K562 (cell line): ENCODE data around the gene DPP9. TPM values are rescaled to one million over a fixed set of nuclear protein-coding genes. Genes with fewer than 3 reads are reported as not detected.

ENCODE experiments used
- ATAC-seq: fragments of 200-7000 bp; cut with Tn5 transposase; 3 replicates; pipeline ENCODE4 v1.9.1; 2020; ENCODE audit warnings: moderate library complexity
- BruUV-seq: library from RNA; stranded (reverse); fragments of 400-500 nt; replicated peaks from 2 replicates; lab custom pipeline; 2021; lab: Mats Ljungman, UMichigan
- CTCF ChIA-PET: fragments of 300-600 bp; formaldehyde crosslinking; extraction: SDS; loops from one replicate; lab custom pipeline; 2021; ENCODE audit warnings: low intra/inter-chr PET ratio; lab: Yijun Ruan, JAX
- POLR2A ChIA-PET: fragments of 300-600, 350-650 bp; sonication (Branson Sonifier 250); formaldehyde crosslinking; extraction: SDS; loops from one replicate; lab custom pipeline; 2021; ENCODE audit warnings: antibody characterized with exemption, inconsistent platforms; lab: Yijun Ruan, JAX
- DNase-seq, 4 experiments: peaks; one replicate each; pipeline versions ENCODE4 v3.0.0 to v3.0.0-alpha.2; 2011 to 2018; ENCODE audit warnings: low spot score in 3 of 4, mixed read lengths in 3 of 4; ENCODE audit errors: extremely low read depth in 1 of 4
- FAIRE-seq: peaks from 2 replicates; lab custom pipeline; 2011; peaks lifted over from hg19 to GRCh38; lab: Jason Lieb, UNC
- H2AFZ ChIP-seq: 2 replicates; pipeline ENCODE4 v1.6.0; 2011; ENCODE audit warnings: low read depth, low read length, control low read depth, inconsistent platforms
- H3K27ac ChIP-seq: fragments of 200-600 bp; 3 replicates; pipeline ENCODE4 v1.8.0; 2011; ENCODE audit warnings: low read depth, mild to moderate bottlenecking, control low read depth, inconsistent platforms, low read length, moderate library complexity, mixed read lengths; ENCODE audit errors: extremely low read depth
- H3K27me3 ChIP-seq, 2 experiments: fragments of 300-600 bp in 1 of 2; 2 replicates in 1 of 2; 3 replicates in 1 of 2; pipeline versions ENCODE4 v1.6.0 to v1.8.0; 2011; ENCODE audit warnings: inconsistent platforms in 2 of 2, low read length in 2 of 2, mild to moderate bottlenecking in 1 of 2, mixed read lengths in 1 of 2, moderate library complexity in 1 of 2; ENCODE audit not compliant: control insufficient read depth in 2 of 2, insufficient read depth in 2 of 2
- H3K36me3 ChIP-seq: fragments of 300-600 bp; 3 replicates; pipeline ENCODE4 v1.8.0; 2011; ENCODE audit warnings: mild to moderate bottlenecking, low read length, inconsistent platforms; ENCODE audit not compliant: control insufficient read depth, insufficient read depth
- H3K4me1 ChIP-seq, 2 experiments: fragments of 200-600 bp in 1 of 2; replicated peaks in 1 of 2; 2 replicates in 1 of 2; 3 replicates in 1 of 2; pipeline versions ENCODE4 v1.5.1 to v1.8.0; 2011; ENCODE audit warnings: inconsistent platforms in 2 of 2, low read length in 2 of 2, mild to moderate bottlenecking in 1 of 2, mixed read lengths in 1 of 2, moderate library complexity in 1 of 2; ENCODE audit not compliant: control insufficient read depth in 2 of 2, insufficient read depth in 2 of 2
- H3K4me2 ChIP-seq: 2 replicates; pipeline ENCODE4 v1.6.1; 2011; ENCODE audit warnings: low read length, control low read depth, inconsistent platforms, mixed read lengths; ENCODE audit not compliant: insufficient read depth
- H3K4me3 ChIP-seq: fragments of 200-600 bp; sonication (generic), shearing (Covaris generic); 2 replicates; pipeline ENCODE4 v1.5.1; 2016; ENCODE audit warnings: control low read depth, inconsistent platforms
- H3K79me2 ChIP-seq: fragments of 200-600 bp; 3 replicates; pipeline ENCODE4 v1.8.0; 2011; ENCODE audit warnings: low read length, inconsistent platforms; ENCODE audit not compliant: control insufficient read depth, insufficient read depth
- H3K9ac ChIP-seq, 2 experiments: 2 replicates each; pipeline versions ENCODE4 v1.6.0 to v1.6.1; 2011; ENCODE audit warnings: low read depth in 2 of 2, low read length in 2 of 2, control low read depth in 1 of 2, inconsistent platforms in 1 of 2, mild to moderate bottlenecking in 1 of 2, mixed read lengths in 1 of 2; ENCODE audit not compliant: insufficient read depth in 1 of 2
- H3K9me1 ChIP-seq: one replicate; pipeline ENCODE4 v1.6.0; 2011; ENCODE audit warnings: inconsistent platforms, mild to moderate bottlenecking, low read length, moderate library complexity; ENCODE audit not compliant: control insufficient read depth, insufficient read depth
- H3K9me3 ChIP-seq: replicated peaks from 2 replicates; pipeline ENCODE4 v1.5.1; 2011; ENCODE audit warnings: low read depth, low read length, inconsistent platforms; ENCODE audit not compliant: control insufficient read depth, insufficient read depth
- H4K20me1 ChIP-seq: replicated peaks from 2 replicates; pipeline ENCODE4 v1.6.1; 2011; ENCODE audit warnings: low read length, inconsistent platforms, mixed read lengths; ENCODE audit not compliant: control insufficient read depth, insufficient read depth
- BDP1 ChIP-seq: IDR thresholded peaks from 3 replicates; pipeline ENCODE4 v1.6.1; 2011; ENCODE audit not compliant: insufficient read length, insufficient read depth
- CBFA2T3 ChIP-seq: fragments of 450-650 bp; IDR thresholded peaks from 2 replicates; pipeline ENCODE4 v1.6.1; 2017
- E2F3 ChIP-seq: fragments of 250-450 bp; sonication (Bioruptor Pico); IDR thresholded peaks from 2 replicates; pipeline ENCODE4 v1.4.0; 2020; ENCODE audit warnings: mild to moderate bottlenecking
- EZH2 ChIP-seq: IDR thresholded peaks from 2 replicates; pipeline ENCODE4 v1.6.1; 2012; ENCODE audit warnings: low read depth, mild to moderate bottlenecking, inconsistent platforms, low read length, borderline replicate concordance
- GTF2F1 ChIP-seq: IDR thresholded peaks from 2 replicates; pipeline ENCODE4 v1.6.1; 2011; ENCODE audit warnings: low read depth, low read length, improper control_type of control experiment
- IRF2 ChIP-seq: sonication (generic); formaldehyde crosslinking; IDR thresholded peaks from 2 replicates; pipeline ENCODE4 v1.8.1; 2022; ENCODE audit warnings: mild to moderate bottlenecking, missing genetic modification reagents
- KDM5B ChIP-seq: fragments of 200-600 bp; sonication (generic); IDR thresholded peaks from 2 replicates; pipeline ENCODE4 v1.6.1; 2012; ENCODE audit warnings: low read depth, mild to moderate bottlenecking, moderate library complexity, low read length, control low read depth, inconsistent platforms; ENCODE audit not compliant: insufficient replicate concordance
- NR3C1 ChIP-seq: sonication (generic); formaldehyde crosslinking; IDR thresholded peaks from 2 replicates; pipeline ENCODE4 v1.8.1; 2022; ENCODE audit warnings: missing genetic modification reagents
- TEAD2 ChIP-seq: fragments of 450-650 bp; IDR thresholded peaks from 2 replicates; pipeline ENCODE4 v1.6.1; 2016; ENCODE audit warnings: missing genetic modification characterization, control low read depth, missing compliant biosample characterization
- ZFP30 ChIP-seq: fragments of 250-450 bp; sonication (Bioruptor Pico); IDR thresholded peaks from 2 replicates; pipeline ENCODE4 v1.8.0; 2022; ENCODE audit warnings: moderate library complexity, mild to moderate bottlenecking, inconsistent platforms, borderline replicate concordance
- ZFP36 ChIP-seq: fragments of 150-350 bp; IDR thresholded peaks from 2 replicates; pipeline ENCODE4 v1.6.1; 2018; ENCODE audit warnings: low read length, low read depth; ENCODE audit not compliant: partially characterized antibody
- ZFPM2 ChIP-seq: fragments of 250-450 bp; sonication (Bioruptor Pico); IDR thresholded peaks from 2 replicates; pipeline ENCODE4 v1.5.1; 2022; ENCODE audit warnings: mild to moderate bottlenecking
- WGBS: fragments of 100-300 bp; shearing (Covaris generic); methylation state at CpG from one replicate; pipeline ENCODE4 v1.1.6; 2016; ENCODE audit warnings: low coverage, mixed read lengths; ENCODE audit not compliant: insufficient coverage; ENCODE audit errors: missing lambda C conversion rate; 5-methylcytosine and 5-hydroxymethylcytosine counted together
- in situ Hi-C: fragments of 300-500 bp; cut with MboI; formaldehyde crosslinking; loops from 4 replicates; pipeline ENCODE4 v1.15.0; 2018; ENCODE audit warnings: inconsistent platforms, mixed read lengths
- intact Hi-C: fragments of 100-400 bp; cut with micrococcal nuclease; formaldehyde crosslinking; loops from 2 replicates; pipeline ENCODE4 v1.14.2; 2022
- polyA plus RNA-seq, 8 experiments: library from polyadenylated mRNA; depleted of rRNA in 4 of 8; stranded (reverse) in 5 of 8; unstranded in 3 of 8; fragments of >200 nt; fragmentation: Nextera tagmentation in 2 of 8; fragmentation: Illumina TruSeq in 1 of 8; extraction: Ambion mirVana in 2 of 8; extraction: Trizol in 1 of 8; gene quantifications; 2 replicates each; pipeline versions ENCODE4 v1.2.1 to v1.2.3, GENCODE V29; 2011 to 2014; ENCODE audit warnings: inconsistent platforms in 1 of 8, missing spikeins in 1 of 8
- total RNA-seq, 7 experiments: library from RNA; depleted of rRNA in 6 of 7; stranded (reverse); fragments of >200 nt in 6 of 7; fragmentation: Illumina TruSeq in 2 of 7; extraction: Trizol in 2 of 7; gene quantifications; 2 replicates each; pipeline versions ENCODE4 v1.2.1 to v1.2.3, GENCODE V29; 2011 to 2021; ENCODE audit warnings: low replicate concordance in 1 of 7

The DPP9 gene
- total and polyA plus RNA-seq, 9 of the 15 experiments (the other 6 are each of a cell fraction or from before 2014, with no cell fraction given) = 0.90 to 66.7 (median 24.5) TPM

GRCh38 chr19:4662020-4662695 is 61.5 kb downstream of the DPP9 start:
- H3K79me2 ChIP-seq = peaks cover 8% of the 10 kb centered on the region; the same call in 1 of the 3 replicates
- DNase-seq (no peak), FAIRE-seq (no peak), ATAC-seq (no peak)
- H3K4me3 ChIP-seq = no peak overlapping the region
- peaks cover 3% of the 10 kb centered on the region; the same call in 1 of the 2 replicates for H4K20me1 ChIP-seq
- peaks cover 0 to 12% of the 10 kb centered on the region in 2 experiments; a peak in 3 of 5 replicates for H3K4me1 ChIP-seq
- in situ Hi-C loops = no loop called here
- no peak overlapping the region for H3K4me2 ChIP-seq
- no peaks in the 10 kb centered on the region for H3K9me3 ChIP-seq
- no TSS peak for BruUV-seq
- TF ChIP-seq CBFA2T3 (no peak), ZFPM2 (CRISPR knock-in tag) (no peak), E2F3 (CRISPR knock-in tag) (no peak), IRF2 (no peak), GTF2F1 (no peak), KDM5B (no peak), ZFP30 (no peak), TEAD2 (tag) (no peak), BDP1 (no peak), EZH2 (no peak), ZFP36 (no peak), NR3C1 (CRISPR knock-in tag) (no peak)
- peaks cover 3% of the 10 kb centered on the region for H3K9me1 ChIP-seq
- no peak overlapping the region for H3K27ac ChIP-seq
- WGBS = 73% methylated on average over 20 of the region's 20 CpGs
- peak overlapping the region in 1 of 2 experiments; percentile 3; a peak in 2 of 4 replicates for H3K9ac ChIP-seq
- H2AFZ ChIP-seq = no peak overlapping the region
- no peaks in the 10 kb centered on the region for H3K27me3 ChIP-seq
- intact Hi-C loops = no loop called here
- CTCF ChIA-PET = no interaction called here
- POLR2A ChIA-PET = interaction anchor here (0.6 to 0.8 kb wide), 4 partner anchors 15 to 377 kb away, joined by 3 to 4 read pairs (median 4); no protein-coding TSS in a partner anchor
- peaks cover 79% of the 10 kb centered on the region for H3K36me3 ChIP-seq
